ENCODE measurements around the gene ROR1.

Gene ROR1

DNA sequence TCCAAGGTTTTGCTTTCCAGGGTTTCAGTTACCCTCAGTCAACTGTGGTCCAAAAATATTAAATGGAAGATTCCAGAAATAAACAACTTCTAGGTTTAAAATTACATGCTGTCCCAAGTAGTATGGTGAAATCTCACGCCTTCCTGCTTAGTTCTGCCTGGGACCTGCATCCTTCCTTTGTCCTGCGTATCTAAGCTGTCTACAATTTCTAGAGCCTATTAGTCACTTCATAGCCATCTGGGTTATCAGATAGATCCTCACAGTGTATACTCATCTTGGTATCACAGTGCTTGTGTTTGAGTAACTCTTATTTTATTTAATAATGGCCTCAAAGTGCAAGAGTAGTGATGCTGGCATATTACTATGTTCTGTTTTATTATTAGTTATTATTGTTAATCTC lies 157.7 kb downstream of the ROR1 start:
- peak; percentile 57 to 73 for DNase-seq (ENCODE audit: low read depth in 2 of 2)
- no peak for TF ChIP-seq CTCF (IDR thresholded peaks at IDR 0.05; ENCODE audit: low read depth, low read length)
- H3K4me3 ChIP-seq (replicated peaks in 1 of 2; ENCODE audit: low read depth in 2 of 2, low read length in 2 of 2): no peak overlapping the region

DNA sequence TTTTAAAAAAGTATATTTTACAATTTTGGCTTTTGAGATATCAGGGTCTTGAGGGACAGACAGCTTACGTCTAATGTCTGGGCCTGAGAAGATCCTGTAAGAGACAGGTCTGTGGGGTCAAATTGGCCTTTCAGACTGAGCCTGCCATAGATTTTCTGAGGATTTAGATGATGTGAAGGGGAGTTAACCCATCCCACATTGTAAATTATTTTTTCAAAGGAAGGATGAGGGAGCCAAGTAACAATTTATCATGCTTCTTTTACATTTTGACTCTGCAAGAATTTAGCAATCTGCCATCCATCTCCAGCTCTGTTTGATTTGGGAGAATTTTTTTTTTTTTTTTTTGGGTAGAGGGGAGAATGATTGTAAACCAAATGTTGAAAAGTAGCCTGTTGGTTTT lies 160.9 kb downstream of the ROR1 start:
- no peak overlapping the region for H3K4me3 ChIP-seq (replicated peaks in 1 of 2; ENCODE audit: low read depth in 2 of 2, low read length in 2 of 2)
- no peak for TF ChIP-seq CTCF (IDR thresholded peaks at IDR 0.05; ENCODE audit: low read depth, low read length)
- DNase-seq (ENCODE audit: low read depth in 2 of 2): no peak

GRCh38 chr1:63935143-63935542 lies 161.3 kb downstream of the ROR1 start:
- peak; percentile 29 to 35 for DNase-seq (ENCODE audit: low read depth in 2 of 2)
- peak; percentile 35 for TF ChIP-seq CTCF (IDR thresholded peaks at IDR 0.05; ENCODE audit: low read depth, low read length)
- H3K4me3 ChIP-seq (replicated peaks in 1 of 2; ENCODE audit: low read depth in 2 of 2, low read length in 2 of 2): no peak overlapping the region

DNA sequence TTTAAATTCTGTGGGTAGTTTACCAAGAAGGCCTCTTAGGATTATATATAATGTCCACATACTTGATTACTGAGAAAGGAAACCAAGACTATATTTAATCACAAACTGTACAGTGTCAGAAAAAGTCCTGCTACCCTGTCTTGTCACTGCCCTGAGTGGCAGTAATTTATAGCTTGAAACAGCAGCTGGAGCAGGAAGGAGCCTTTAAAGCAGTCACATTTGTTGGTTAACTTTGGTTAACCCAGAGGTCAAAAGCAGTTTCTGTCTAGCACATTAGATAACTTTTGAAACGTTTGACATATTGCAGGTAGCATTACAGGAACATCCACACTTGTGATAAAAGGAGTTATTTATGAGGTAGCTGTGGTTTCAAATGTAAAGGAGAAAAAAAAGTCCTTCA lies 161.7 kb downstream of the ROR1 start:
- H3K4me3 ChIP-seq (replicated peaks in 1 of 2; ENCODE audit: low read depth in 2 of 2, low read length in 2 of 2): no peak overlapping the region
- DNase-seq (ENCODE audit: low read depth in 2 of 2): no peak
- no peak for TF ChIP-seq CTCF (IDR thresholded peaks at IDR 0.05; ENCODE audit: low read depth, low read length)

GRCh38 chr1:63936276-63936675 lies 162.5 kb downstream of the ROR1 start:
- DNase-seq (ENCODE audit: low read depth in 2 of 2): no peak
- TF ChIP-seq CTCF (IDR thresholded peaks at IDR 0.05; ENCODE audit: low read depth, low read length): no peak
- H3K4me3 ChIP-seq (replicated peaks in 1 of 2; ENCODE audit: low read depth in 2 of 2, low read length in 2 of 2): no peak overlapping the region

GRCh38 chr1:63936801-63937200 lies 163.0 kb downstream of the ROR1 start:
- TF ChIP-seq CTCF (IDR thresholded peaks at IDR 0.05; ENCODE audit: low read depth, low read length): no peak
- DNase-seq (ENCODE audit: low read depth in 2 of 2): no peak
- no peak overlapping the region for H3K4me3 ChIP-seq (replicated peaks in 1 of 2; ENCODE audit: low read depth in 2 of 2, low read length in 2 of 2)

DNA sequence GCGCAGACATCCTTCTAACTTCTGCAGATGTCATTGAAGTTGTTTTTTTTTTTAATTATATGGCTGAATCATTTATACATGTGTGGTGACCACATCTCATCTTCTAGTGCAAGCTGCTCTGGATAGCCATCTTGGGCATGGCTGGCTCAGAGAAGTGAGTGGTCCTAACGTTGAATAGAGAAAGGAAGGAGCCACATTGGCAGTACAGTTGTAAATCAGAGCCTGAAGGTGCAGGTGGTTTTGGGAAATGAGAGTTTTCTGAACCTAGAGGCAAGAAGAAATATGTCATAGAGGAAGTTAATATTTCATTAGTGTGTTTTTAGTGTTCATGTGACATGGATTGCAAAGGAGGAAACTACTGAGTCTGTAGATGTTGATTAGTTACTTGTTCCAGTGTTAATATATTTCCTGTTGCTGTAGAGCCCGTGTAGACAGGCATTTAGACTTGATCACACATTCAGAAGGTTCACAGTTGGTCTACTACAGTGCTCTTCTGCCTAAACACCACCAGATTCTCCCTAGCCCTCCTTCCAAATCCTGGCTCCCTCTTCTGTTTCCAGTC lies 163.7 kb downstream of the ROR1 start:
- TF ChIP-seq CTCF (IDR thresholded peaks at IDR 0.05; ENCODE audit: low read depth, low read length): no peak
- DNase-seq (ENCODE audit: low read depth in 2 of 2): no peak
- H3K4me3 ChIP-seq (replicated peaks in 1 of 2; ENCODE audit: low read depth in 2 of 2, low read length in 2 of 2): no peak overlapping the region
